Smooth muscle cell (in vitro differentiated cells): ENCODE data around the gene RHEBL1. TPM values are rescaled to one million over a fixed set of nuclear protein-coding genes. Genes with fewer than 3 reads are reported as not detected.

ENCODE experiments used
- DNase-seq: peaks from one replicate; lab custom pipeline; 2025; ENCODE audit not compliant: unreplicated experiment; lab: John Stamatoyannopoulos, UW
- H2AFZ ChIP-seq: fragments of 200-600 bp; sonication (generic); 2 replicates; pipeline ENCODE4 v1.6.0; 2016; ENCODE audit warnings: antibody characterized with exemption, low read depth, mild to moderate bottlenecking
- H3F3A ChIP-seq: fragments of 200-600 bp; sonication (generic); 2 replicates; pipeline ENCODE4 v1.6.0; 2017; ENCODE audit warnings: antibody characterized with exemption, low read depth
- H3K27ac ChIP-seq: fragments of 200-600 bp; sonication (generic); 2 replicates; pipeline ENCODE4 v1.5.1; 2016; ENCODE audit warnings: low read depth, mild to moderate bottlenecking
- H3K27me3 ChIP-seq: fragments of 200-600 bp; sonication (generic); 2 replicates; pipeline ENCODE4 v1.6.1; 2016; ENCODE audit warnings: low read depth, mild to moderate bottlenecking
- H3K36me3 ChIP-seq: fragments of 200-600 bp; sonication (generic); 2 replicates; pipeline ENCODE4 v1.5.1; 2016; ENCODE audit warnings: low read depth
- H3K4me1 ChIP-seq: fragments of 200-600 bp; sonication (generic); 2 replicates; pipeline ENCODE4 v1.5.1; 2016; ENCODE audit warnings: low read depth
- H3K4me2 ChIP-seq: fragments of 200-600 bp; sonication (generic); 2 replicates; pipeline ENCODE4 v1.6.0; 2016; ENCODE audit warnings: mild to moderate bottlenecking
- H3K4me3 ChIP-seq: fragments of 200-600 bp; sonication (generic); 2 replicates; pipeline ENCODE4 v1.5.1; 2016; ENCODE audit warnings: mild to moderate bottlenecking
- H3K79me2 ChIP-seq: fragments of 200-600 bp; sonication (generic); 2 replicates; pipeline ENCODE4 v1.6.0; 2016; ENCODE audit warnings: low read depth, mild to moderate bottlenecking
- H3K9ac ChIP-seq: fragments of 200-600 bp; sonication (generic); 2 replicates; pipeline ENCODE4 v1.6.0; 2016; ENCODE audit warnings: low read depth
- H3K9me3 ChIP-seq: fragments of 200-600 bp; sonication (generic); replicated peaks from 2 replicates; pipeline ENCODE4 v1.5.1; 2016; ENCODE audit warnings: low read depth
- H4K20me1 ChIP-seq: fragments of 200-600 bp; sonication (generic); 2 replicates; pipeline ENCODE4 v1.6.0; 2016; ENCODE audit warnings: low read depth
- WGBS: methylation state at CpG from one replicate; pipeline ENCODE4 v1.1.7; 2016; ENCODE audit warnings: low lambda C conversion rate; 5-methylcytosine and 5-hydroxymethylcytosine counted together
- polyA plus RNA-seq: library from polyadenylated mRNA; unstranded; fragments of >200 nt; fragmentation: Nextera tagmentation; extraction: Ambion mirVana; gene quantifications from 2 replicates; pipeline ENCODE4 v1.2.1, GENCODE V29; 2016
- total RNA-seq: library from RNA; depleted of rRNA; stranded (reverse); fragments of >200 nt; gene quantifications from 2 replicates; pipeline ENCODE4 v1.2.3, GENCODE V29; 2014
- TF ChIP-seq, protein P1 (sequence below): fragments of 200-600 bp; sonication (generic); IDR thresholded peaks from 2 replicates; pipeline ENCODE4 v1.5.1; 2017; ENCODE audit warnings: borderline replicate concordance, mild to moderate bottlenecking, antibody characterized with exemption; ENCODE audit not compliant: insufficient read depth, poor library complexity, severe bottlenecking

The RHEBL1 gene
- total and polyA plus RNA-seq, 2 experiments from 2014 or later, result 0.76 to 2.1 TPM

DNA sequence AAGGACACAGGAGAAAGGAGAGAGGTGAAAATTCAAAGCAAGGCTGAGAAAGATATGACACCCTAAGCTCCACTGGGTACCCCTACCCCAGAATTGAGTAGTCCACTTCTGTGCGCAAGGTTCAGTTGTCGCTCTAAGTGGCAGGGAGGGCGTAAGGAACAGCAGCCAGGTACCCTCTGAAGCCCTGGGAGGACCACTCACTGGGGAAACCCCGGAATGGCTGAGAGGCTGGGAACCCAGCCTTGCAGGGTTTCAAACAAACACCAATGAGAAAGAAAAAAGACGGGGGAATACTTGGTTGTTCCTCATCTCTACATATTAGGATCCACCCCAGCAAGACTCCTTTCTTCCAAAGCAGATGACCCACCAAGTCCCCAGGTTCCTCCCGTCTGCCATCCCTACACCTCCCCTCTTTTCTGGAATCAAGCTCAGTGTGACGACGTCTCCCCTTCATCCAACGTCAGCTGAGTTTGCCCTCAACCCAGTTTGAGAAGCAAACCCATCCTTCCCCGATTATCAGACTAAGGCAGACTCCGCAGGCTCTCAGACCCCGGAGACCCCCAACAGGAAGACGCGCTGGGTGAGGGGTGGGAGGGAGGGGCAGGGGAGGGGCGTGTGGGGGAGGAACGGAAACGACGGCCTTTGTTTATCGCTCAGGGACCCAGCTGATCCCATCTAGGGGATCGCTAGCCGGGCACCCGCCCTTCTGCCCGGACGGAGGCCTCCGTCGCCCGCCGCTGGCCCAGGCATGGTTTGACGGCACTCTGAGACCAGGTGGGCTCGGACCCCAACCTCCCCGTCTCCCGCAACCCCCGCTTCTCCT is 40.1 kb upstream of the RHEBL1 start:
- Histone ChIP-seq H3K27me3 (no peaks in the 10 kb centered on the region), H3K36me3 (no peaks in the 10 kb centered on the region), H3K27ac (peak overlapping the region; percentile 93), H3F3A (peaks cover 21% of the 10 kb centered on the region), H4K20me1 (peaks cover 50% of the 10 kb centered on the region), H3K4me3 (peak overlapping the region; percentile 96), H3K79me2 (peaks cover 49% of the 10 kb centered on the region), H3K9me3 (no peaks in the 10 kb centered on the region), H3K4me1 (peaks cover 14% of the 10 kb centered on the region), H3K9ac (peak overlapping the region; percentile 95), H2AFZ (peak overlapping the region; percentile 84), H3K4me2 (peak overlapping the region; percentile 98)
- TF ChIP-seq, protein P1, sequence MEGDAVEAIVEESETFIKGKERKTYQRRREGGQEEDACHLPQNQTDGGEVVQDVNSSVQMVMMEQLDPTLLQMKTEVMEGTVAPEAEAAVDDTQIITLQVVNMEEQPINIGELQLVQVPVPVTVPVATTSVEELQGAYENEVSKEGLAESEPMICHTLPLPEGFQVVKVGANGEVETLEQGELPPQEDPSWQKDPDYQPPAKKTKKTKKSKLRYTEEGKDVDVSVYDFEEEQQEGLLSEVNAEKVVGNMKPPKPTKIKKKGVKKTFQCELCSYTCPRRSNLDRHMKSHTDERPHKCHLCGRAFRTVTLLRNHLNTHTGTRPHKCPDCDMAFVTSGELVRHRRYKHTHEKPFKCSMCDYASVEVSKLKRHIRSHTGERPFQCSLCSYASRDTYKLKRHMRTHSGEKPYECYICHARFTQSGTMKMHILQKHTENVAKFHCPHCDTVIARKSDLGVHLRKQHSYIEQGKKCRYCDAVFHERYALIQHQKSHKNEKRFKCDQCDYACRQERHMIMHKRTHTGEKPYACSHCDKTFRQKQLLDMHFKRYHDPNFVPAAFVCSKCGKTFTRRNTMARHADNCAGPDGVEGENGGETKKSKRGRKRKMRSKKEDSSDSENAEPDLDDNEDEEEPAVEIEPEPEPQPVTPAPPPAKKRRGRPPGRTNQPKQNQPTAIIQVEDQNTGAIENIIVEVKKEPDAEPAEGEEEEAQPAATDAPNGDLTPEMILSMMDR, result no peak
- WGBS, result 8% methylated on average over 33 of the region's 33 CpGs
- DNase-seq, result no peak

DNA sequence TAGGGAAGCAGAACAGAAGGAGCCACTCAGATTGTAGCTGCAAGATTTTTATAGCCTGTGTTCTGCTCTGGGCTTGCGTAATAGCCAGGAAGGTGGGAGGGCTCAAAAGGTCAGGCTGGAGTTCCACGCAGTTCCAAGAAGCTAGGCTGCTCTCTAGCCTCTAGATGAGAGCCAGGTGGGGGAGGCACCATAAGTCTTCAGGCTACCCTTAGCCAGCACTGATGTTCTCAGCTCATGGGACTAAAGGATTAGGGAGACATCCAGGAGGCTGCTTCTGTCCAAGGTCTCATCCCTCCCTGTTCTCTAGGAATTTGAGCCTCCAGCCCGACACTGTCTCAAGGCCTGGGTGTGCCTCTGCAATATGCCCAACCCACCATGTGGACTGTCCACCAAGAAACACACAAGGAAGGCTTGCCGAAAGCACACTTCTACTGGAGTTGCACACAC is 39.2 kb upstream of the RHEBL1 start:
- H3K79me2 ChIP-seq, result peaks cover 49% of the 10 kb centered on the region
- no peak for DNase-seq
- H3K4me2 ChIP-seq, result peak overlapping the region; percentile 98
- H3K9ac ChIP-seq, result peak overlapping the region; percentile 95
- peak overlapping the region; percentile 96 for H3K4me3 ChIP-seq
- TF ChIP-seq, protein P1, result no peak
- H3K36me3 ChIP-seq, result no peaks in the 10 kb centered on the region
- H2AFZ ChIP-seq, result no peak overlapping the region
- no peaks in the 10 kb centered on the region for H3K9me3 ChIP-seq
- 30% methylated on average over 4 of the region's 4 CpGs for WGBS
- H4K20me1 ChIP-seq, result peaks cover 59% of the 10 kb centered on the region
- H3F3A ChIP-seq, result peaks cover 21% of the 10 kb centered on the region
- H3K27ac ChIP-seq, result peak overlapping the region; percentile 93
- H3K4me1 ChIP-seq, result peaks cover 14% of the 10 kb centered on the region
- H3K27me3 ChIP-seq, result no peaks in the 10 kb centered on the region

DNA sequence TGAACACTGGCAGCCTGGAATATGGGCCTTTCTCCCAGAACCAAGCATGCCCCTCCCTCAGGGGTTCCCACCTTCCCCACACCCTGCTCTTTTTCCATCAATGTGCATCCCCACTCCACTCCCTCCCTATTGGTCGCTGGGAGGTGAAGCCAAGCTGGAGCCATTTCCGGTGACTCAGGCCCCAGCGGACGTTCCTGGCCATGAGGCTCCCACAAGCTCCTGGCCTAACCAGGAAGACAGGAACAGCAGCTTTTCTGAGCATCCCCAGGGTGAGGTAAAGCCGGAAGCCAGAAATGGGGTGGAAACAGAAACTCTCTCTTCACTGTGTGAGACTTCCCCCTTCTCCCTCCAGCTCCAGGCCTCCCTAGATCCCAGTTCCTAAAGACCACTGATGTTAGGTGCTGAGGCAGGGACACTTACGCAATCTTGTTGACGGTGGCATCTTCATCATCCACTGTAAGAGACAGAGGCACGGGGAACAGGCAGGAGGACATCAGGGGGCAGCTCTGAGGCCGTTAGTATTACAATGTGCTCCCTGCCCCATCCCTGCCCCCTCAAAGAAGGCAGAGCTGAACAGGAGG is 35.8 kb upstream of the RHEBL1 start:
- H4K20me1 ChIP-seq, result peaks cover 89% of the 10 kb centered on the region
- WGBS, result 86% methylated on average over 9 of the region's 9 CpGs
- no peak overlapping the region for H2AFZ ChIP-seq
- peaks cover 5% of the 10 kb centered on the region for H3K36me3 ChIP-seq
- H3K9ac ChIP-seq, result no peak overlapping the region
- no peaks in the 10 kb centered on the region for H3K9me3 ChIP-seq
- peaks cover 17% of the 10 kb centered on the region for H3F3A ChIP-seq
- no peak overlapping the region for H3K4me3 ChIP-seq
- no peaks in the 10 kb centered on the region for H3K27me3 ChIP-seq
- H3K4me2 ChIP-seq, result no peak overlapping the region
- peaks cover 49% of the 10 kb centered on the region for H3K79me2 ChIP-seq
- peak overlapping the region; percentile 67 for H3K27ac ChIP-seq
- TF ChIP-seq, protein P1, result no peak
- peaks cover 11% of the 10 kb centered on the region for H3K4me1 ChIP-seq
- no peak for DNase-seq
